Activated CD4-positive, alpha-beta memory T cell treated with anti-CD3 and anti-CD28 coated beads for 36 hours (primary cell): ENCODE results near the gene ZNF681. TPM values are rescaled to one million over a fixed set of nuclear protein-coding genes. Genes with fewer than 3 reads are reported as not detected.
"Not testable (repeated sequence)": the region's sequence is repeated elsewhere in the genome, so short reads cannot be mapped to it uniquely, and the experiment has no call there.

Experiments
- CTCF ChIA-PET: fragments of 350-600 bp; sonication (Branson Sonifier 250); formaldehyde crosslinking; loops from one replicate; lab custom pipeline; 2021; ENCODE audit warnings: antibody characterized with exemption, inconsistent platforms; lab: Charles Lee
- POLR2A ChIA-PET: fragments of 350-600 bp; sonication (Branson Sonifier 250); formaldehyde crosslinking; loops from one replicate; lab custom pipeline; 2021; ENCODE audit warnings: antibody characterized with exemption; lab: Charles Lee
- DNase-seq: peaks from one replicate; pipeline ENCODE4 v3.0.0-alpha.2; 2020
- H3K27ac Mint-ChIP-seq: one replicate; pipeline ENCODE4 v1.8.0; 2021; ENCODE audit warnings: mixed read lengths
- H3K27me3 Mint-ChIP-seq: one replicate; pipeline ENCODE4 v1.8.0; 2021; ENCODE audit warnings: mixed read lengths
- H3K36me3 Mint-ChIP-seq: one replicate; pipeline ENCODE4 v1.8.0; 2021; ENCODE audit warnings: mixed read lengths
- H3K4me1 Mint-ChIP-seq: one replicate; pipeline ENCODE4 v1.8.0; 2021; ENCODE audit warnings: low read depth, mixed read lengths
- H3K4me3 Mint-ChIP-seq: one replicate; pipeline ENCODE4 v1.8.0; 2021; ENCODE audit warnings: mild to moderate bottlenecking, mixed read lengths
- H3K9me3 Mint-ChIP-seq: one replicate; pipeline ENCODE4 v1.8.0; 2021; ENCODE audit warnings: mixed read lengths
- intact Hi-C: fragments of 100-400 bp; cut with micrococcal nuclease; formaldehyde crosslinking; loops from one replicate; pipeline ENCODE4 v1.15.1; 2023
- total RNA-seq, 2 experiments: library from RNA; stranded (reverse); gene quantifications; one replicate each; pipeline ENCODE4 v1.2.3, GENCODE V29; 2021

ZNF681 gene
- total RNA-seq, 2 experiments from 2014 or later: 3.9 TPM

- intact Hi-C loops, CTCF ChIA-PET, H3K27me3 Mint-ChIP-seq: not testable (repeated sequence)
Measured at GRCh38 chr19:23730729-23731465, 27.8 kb downstream of the ZNF681 start.

GRCh38 chr19:23724161-23724560 lies 34.5 kb downstream of the ZNF681 start:
- H3K36me3 Mint-ChIP-seq, H3K4me3 Mint-ChIP-seq, H3K27ac Mint-ChIP-seq, CTCF ChIA-PET, POLR2A ChIA-PET, DNase-seq, H3K4me1 Mint-ChIP-seq, H3K27me3 Mint-ChIP-seq, intact Hi-C loops, H3K9me3 Mint-ChIP-seq: not testable (repeated sequence)

More at GRCh38 chr19:23730729-23731465, 27.8 kb downstream of the ZNF681 start:
- H3K27ac Mint-ChIP-seq, H3K4me3 Mint-ChIP-seq, DNase-seq, H3K4me1 Mint-ChIP-seq, POLR2A ChIA-PET: not testable (repeated sequence)
- peaks cover 11% of the 10 kb centered on the region for H3K36me3 Mint-ChIP-seq
- H3K9me3 Mint-ChIP-seq: peaks cover 25% of the 10 kb centered on the region

GRCh38 chr19:23718802-23719201 lies 39.9 kb downstream of the ZNF681 start:
- H3K36me3 Mint-ChIP-seq: no peaks in the 10 kb centered on the region
- DNase-seq: no peak
- no peak overlapping the region for H3K4me3 Mint-ChIP-seq
- no peaks in the 10 kb centered on the region for H3K9me3 Mint-ChIP-seq
- H3K27me3 Mint-ChIP-seq: peaks cover 9% of the 10 kb centered on the region
- peaks cover 6% of the 10 kb centered on the region for H3K4me1 Mint-ChIP-seq
- intact Hi-C loops: no loop called here
- CTCF ChIA-PET: no interaction called here
- POLR2A ChIA-PET: no interaction called here
- H3K27ac Mint-ChIP-seq: no peak overlapping the region

- Mint-ChIP-seq H3K36me3 (no peaks in the 10 kb centered on the region), H3K27ac (no peak overlapping the region), H3K4me3 (no peak overlapping the region), H3K9me3 (no peaks in the 10 kb centered on the region), H3K4me1 (peaks cover 6% of the 10 kb centered on the region), H3K27me3 (peaks cover 8% of the 10 kb centered on the region)
- ChIA-PET POLR2A (no interaction called here), CTCF (no interaction called here)
- DNase-seq: no peak
- intact Hi-C loops: no loop called here
Measured at GRCh38 chr19:23716792-23717191, 41.9 kb downstream of the ZNF681 start.

- intact Hi-C loops: no loop called here
- H3K27me3 Mint-ChIP-seq: no peaks in the 10 kb centered on the region
- H3K4me1 Mint-ChIP-seq: no peaks in the 10 kb centered on the region
- ChIA-PET POLR2A (no interaction called here), CTCF (no interaction called here)
- H3K36me3 Mint-ChIP-seq: no peaks in the 10 kb centered on the region
- peaks cover 5% of the 10 kb centered on the region for H3K9me3 Mint-ChIP-seq
- DNase-seq: no peak
- H3K27ac Mint-ChIP-seq: no peak overlapping the region
- H3K4me3 Mint-ChIP-seq: no peak overlapping the region
Measured at GRCh38 chr19:23709347-23709746, 49.3 kb downstream of the ZNF681 start.

GRCh38 chr19:23706657-23707056 lies 52.0 kb downstream of the ZNF681 start:
- Mint-ChIP-seq H3K4me3 (no peak overlapping the region), H3K9me3 (peaks cover 5% of the 10 kb centered on the region), H3K36me3 (peaks cover 2% of the 10 kb centered on the region), H3K27me3 (peaks cover 3% of the 10 kb centered on the region), H3K4me1 (no peaks in the 10 kb centered on the region), H3K27ac (no peak overlapping the region)
- POLR2A ChIA-PET: no interaction called here
- intact Hi-C loops: no loop called here
- CTCF ChIA-PET: no interaction called here
- DNase-seq: no peak

GRCh38 chr19:23699521-23699860 lies 59.2 kb downstream of the ZNF681 start:
- Mint-ChIP-seq H3K4me1 (no peaks in the 10 kb centered on the region), H3K4me3 (no peak overlapping the region), H3K27me3 (peaks cover 3% of the 10 kb centered on the region), H3K9me3 (no peaks in the 10 kb centered on the region), H3K27ac (no peak overlapping the region), H3K36me3 (peaks cover 2% of the 10 kb centered on the region)
- ChIA-PET CTCF (no interaction called here), POLR2A (interaction anchor here (1.5 kb wide), 1 partner anchor 13 kb away, joined by 3 read pairs; the partner anchor contains the start of gene ZNF675)
- intact Hi-C loops: no loop called here
- no peak for DNase-seq

GRCh38 chr19:23698711-23699520 lies 59.8 kb downstream of the ZNF681 start:
- POLR2A ChIA-PET: interaction anchor here (1.5 kb wide), 1 partner anchor 12 kb away, joined by 3 read pairs; the partner anchor contains the start of gene ZNF675
- Mint-ChIP-seq H3K27me3 (peaks cover 3% of the 10 kb centered on the region), H3K4me1 (no peaks in the 10 kb centered on the region), H3K36me3 (peaks cover 2% of the 10 kb centered on the region), H3K9me3 (no peaks in the 10 kb centered on the region), H3K4me3 (no peak overlapping the region), H3K27ac (no peak overlapping the region)
- intact Hi-C loops: no loop called here
- DNase-seq: no peak
- CTCF ChIA-PET: no interaction called here

- H3K27me3 Mint-ChIP-seq, H3K9me3 Mint-ChIP-seq, H3K27ac Mint-ChIP-seq, H3K4me1 Mint-ChIP-seq, H3K4me3 Mint-ChIP-seq, intact Hi-C loops, DNase-seq, POLR2A ChIA-PET, H3K36me3 Mint-ChIP-seq: not testable (repeated sequence)
- CTCF ChIA-PET: interaction anchor here (0.9 kb wide), 1 partner anchor 443 kb away, joined by 3 read pairs; the partner anchor contains the start of gene ZNF724
Measured at GRCh38 chr19:23692937-23693336, 65.8 kb downstream of the ZNF681 start.

Other genes with a start within 250 kb of the ZNF681 start
- 10 to 100 TPM; 17.1 to 21.0 TPM for gene ZNF675, start 71.7 kb downstream of the ZNF681 start, total RNA-seq
- gene ZNF726, start 156.0 kb upstream of the ZNF681 start, total RNA-seq: 10 to 100 TPM; 15.9 to 17.3 TPM